CD4-positive, alpha-beta T cell treated with Interleukin-6 for 4 hours (primary cell): ENCODE measurements around the gene SNX19.
A peak's percentile ranks its signal among the peaks of the same experiment; 100 is the strongest.
"Not testable (repeated sequence)": the region's sequence is repeated elsewhere in the genome, so short reads cannot be mapped to it uniquely, and the experiment has no call there.

ENCODE experiments used
- DNase-seq: peaks from one replicate; pipeline ENCODE4 v3.0.0-alpha.2; 2020; ENCODE audit warnings: mixed read lengths

SNX19 gene

GRCh38 chr11:130871616-130872015 is 44.7 kb downstream of the SNX19 start:
- no peak for DNase-seq

- DNase-seq, result no peak
These were observed 47.4 kb downstream of the SNX19 start for GRCh38 chr11:130868721-130869390.

GRCh38 chr11:130868086-130868710 is 48.1 kb downstream of the SNX19 start:
- no peak for DNase-seq

GRCh38 chr11:130866831-130867230 is 49.4 kb downstream of the SNX19 start:
- DNase-seq, result no peak

- no peak for DNase-seq
These were observed 50.5 kb downstream of the SNX19 start for GRCh38 chr11:130865774-130866114.

- DNase-seq, result no peak
These were observed 51.0 kb downstream of the SNX19 start for GRCh38 chr11:130865091-130865773.

- peak; percentile 90 for DNase-seq
These were observed 54.1 kb downstream of the SNX19 start for GRCh38 chr11:130861902-130862860.

GRCh38 chr11:130861283-130861682 is 55.0 kb downstream of the SNX19 start:
- DNase-seq, result no peak

GRCh38 chr11:130859886-130860285 is 56.4 kb downstream of the SNX19 start:
- no peak for DNase-seq

- no peak for DNase-seq
These were observed 58.1 kb downstream of the SNX19 start for GRCh38 chr11:130858215-130858614.

- not testable (repeated sequence) for DNase-seq
These were observed 60.6 kb downstream of the SNX19 start for GRCh38 chr11:130855707-130856106.

GRCh38 chr11:130854483-130854882 is 61.8 kb downstream of the SNX19 start:
- DNase-seq, result no peak

- DNase-seq, result no peak
These were observed 63.7 kb downstream of the SNX19 start for GRCh38 chr11:130852589-130852988.

GRCh38 chr11:130850185-130850944 is 65.9 kb downstream of the SNX19 start:
- DNase-seq, result no peak

- no peak for DNase-seq
These were observed 67.1 kb downstream of the SNX19 start for GRCh38 chr11:130849215-130849568.

- DNase-seq, result no peak
These were observed 67.7 kb downstream of the SNX19 start for GRCh38 chr11:130848361-130849214.

GRCh38 chr11:130847517-130847916 is 68.8 kb downstream of the SNX19 start:
- no peak for DNase-seq

GRCh38 chr11:130846606-130847005 is 69.7 kb downstream of the SNX19 start:
- DNase-seq, result no peak

GRCh38 chr11:130842001-130842400 is 74.3 kb downstream of the SNX19 start:
- no peak for DNase-seq

GRCh38 chr11:130840679-130841078 is 75.6 kb downstream of the SNX19 start:
- no peak for DNase-seq

- no peak for DNase-seq
These were observed 76.2 kb downstream of the SNX19 start for GRCh38 chr11:130839981-130840666.
